ENCODE data around the gene CDC42SE1. TPM values are rescaled to one million over a fixed set of nuclear protein-coding genes. Genes with fewer than 3 reads are reported as not detected.
A peak's percentile ranks its signal among the peaks of the same experiment; 100 is the strongest.

CDC42SE1 gene
- total RNA-seq, 1 donor from 2014 or later: 216 TPM

GRCh38 chr1:151062741-151063371 lies 3.4 kb upstream of the CDC42SE1 start:
- intact Hi-C loops (cut with micrococcal nuclease): no loop called here
- Mint-ChIP-seq H3K27ac (no peak overlapping the region), H3K9me3 (no peaks in the 10 kb centered on the region), H3K4me3 (no peak overlapping the region), H3K27me3 (ENCODE audit: insufficient read depth) (no peaks in the 10 kb centered on the region), H3K36me3 (ENCODE audit: low read depth) (peaks cover 25% of the 10 kb centered on the region), H3K4me1 (ENCODE audit: low read depth) (peaks cover 32% of the 10 kb centered on the region)
- no peak for DNase-seq (ENCODE audit: low spot score)

GRCh38 chr1:151061704-151062103 lies 2.3 kb upstream of the CDC42SE1 start:
- intact Hi-C loops (cut with micrococcal nuclease): no loop called here
- Mint-ChIP-seq H3K27me3 (ENCODE audit: insufficient read depth) (no peaks in the 10 kb centered on the region), H3K27ac (no peak overlapping the region), H3K36me3 (ENCODE audit: low read depth) (peaks cover 30% of the 10 kb centered on the region), H3K4me3 (peak overlapping the region; percentile 95), H3K4me1 (ENCODE audit: low read depth) (peaks cover 41% of the 10 kb centered on the region), H3K9me3 (no peaks in the 10 kb centered on the region)
- DNase-seq (ENCODE audit: low spot score): no peak

- no peak for DNase-seq (ENCODE audit: low spot score)
- Mint-ChIP-seq H3K4me3 (peak overlapping the region; percentile 95), H3K4me1 (ENCODE audit: low read depth) (peaks cover 49% of the 10 kb centered on the region), H3K27me3 (ENCODE audit: insufficient read depth) (no peaks in the 10 kb centered on the region), H3K9me3 (no peaks in the 10 kb centered on the region), H3K36me3 (ENCODE audit: low read depth) (peaks cover 36% of the 10 kb centered on the region), H3K27ac (peak overlapping the region; percentile 97)
- intact Hi-C loops (cut with micrococcal nuclease): no loop called here
Observed at GRCh38 chr1:151060657-151061421, 1.4 kb upstream of the CDC42SE1 start.

GRCh38 chr1:151060007-151060656 lies 710 bp upstream of the CDC42SE1 start, which contains the start of gene MLLT11:
Gene MLLT11 (plus strand): TSS chr1:151060397. CDS start chr1:151067225, 6,828 bp downstream.
- intact Hi-C loops (cut with micrococcal nuclease): no loop called here
- H3K4me3 Mint-ChIP-seq: peak within 1 kb of the TSS; percentile 95
- H3K9me3 Mint-ChIP-seq: no peaks in the 10 kb centered on the region
- H3K36me3 Mint-ChIP-seq (ENCODE audit: low read depth): peaks cover 42% of the 10 kb centered on the region
- H3K27ac Mint-ChIP-seq: peak within 1 kb of the TSS; percentile 97
- DNase-seq (ENCODE audit: low spot score): no peak
- H3K27me3 Mint-ChIP-seq (ENCODE audit: insufficient read depth): no peaks in the 10 kb centered on the region
- peaks cover 56% of the 10 kb centered on the region for H3K4me1 Mint-ChIP-seq (ENCODE audit: low read depth)

GRCh38 chr1:151058692-151059091 lies 730 bp downstream of the CDC42SE1 start:
- H3K9me3 Mint-ChIP-seq: no peaks in the 10 kb centered on the region
- intact Hi-C loops (cut with micrococcal nuclease): loop anchor here (1.0 to 5.0 kb wide), 9 partner anchors 12 to 496 kb away; partner anchors contain the start of genes ENSA, GABPB2, PI4KB and RFX5
- DNase-seq (ENCODE audit: low spot score): no peak
- peak overlapping the region; percentile 97 for H3K27ac Mint-ChIP-seq
- peaks cover 67% of the 10 kb centered on the region for H3K4me1 Mint-ChIP-seq (ENCODE audit: low read depth)
- peaks cover 48% of the 10 kb centered on the region for H3K36me3 Mint-ChIP-seq (ENCODE audit: low read depth)
- no peaks in the 10 kb centered on the region for H3K27me3 Mint-ChIP-seq (ENCODE audit: insufficient read depth)
- peak overlapping the region; percentile 95 for H3K4me3 Mint-ChIP-seq

GRCh38 chr1:151056149-151056548 lies 3.3 kb downstream of the CDC42SE1 start:
- peak overlapping the region; percentile 97 for H3K27ac Mint-ChIP-seq
- intact Hi-C loops (cut with micrococcal nuclease): loop anchor here (2.0 to 5.0 kb wide), 7 partner anchors 129 to 494 kb away; partner anchors contain the start of genes ENSA, PI4KB, PSMD4 and RFX5
- peak overlapping the region; percentile 95 for H3K4me3 Mint-ChIP-seq
- no peaks in the 10 kb centered on the region for H3K9me3 Mint-ChIP-seq
- DNase-seq (ENCODE audit: low spot score): peak; percentile 36
- H3K27me3 Mint-ChIP-seq (ENCODE audit: insufficient read depth): no peaks in the 10 kb centered on the region
- H3K36me3 Mint-ChIP-seq (ENCODE audit: low read depth): peaks cover 56% of the 10 kb centered on the region
- H3K4me1 Mint-ChIP-seq (ENCODE audit: low read depth): peaks cover 63% of the 10 kb centered on the region

- intact Hi-C loops (cut with micrococcal nuclease): loop anchor here (5.0 kb wide), 6 partner anchors 128 to 493 kb away; partner anchors contain the start of genes ENSA, PI4KB, RFX5 and SETDB1
- peak overlapping the region; percentile 97 for H3K27ac Mint-ChIP-seq
- peaks cover 61% of the 10 kb centered on the region for H3K36me3 Mint-ChIP-seq (ENCODE audit: low read depth)
Observed at GRCh38 chr1:151055581-151055980, 3.8 kb downstream of the CDC42SE1 start.

GRCh38 chr1:151054971-151055547 lies 4.4 kb downstream of the CDC42SE1 start:
- no peaks in the 10 kb centered on the region for H3K27me3 Mint-ChIP-seq (ENCODE audit: insufficient read depth)
- DNase-seq (ENCODE audit: low spot score): no peak
- H3K27ac Mint-ChIP-seq: peak overlapping the region; percentile 97
- no peaks in the 10 kb centered on the region for H3K9me3 Mint-ChIP-seq
- peak overlapping the region; percentile 95 for H3K4me3 Mint-ChIP-seq
- H3K4me1 Mint-ChIP-seq (ENCODE audit: low read depth): peaks cover 59% of the 10 kb centered on the region
- peaks cover 62% of the 10 kb centered on the region for H3K36me3 Mint-ChIP-seq (ENCODE audit: low read depth)
- intact Hi-C loops (cut with micrococcal nuclease): loop anchor here (5.0 kb wide), 6 partner anchors 128 to 493 kb away; partner anchors contain the start of genes ENSA, PI4KB, RFX5 and SETDB1

More at GRCh38 chr1:151055581-151055980, 3.8 kb downstream of the CDC42SE1 start:
- peak overlapping the region; percentile 95 for H3K4me3 Mint-ChIP-seq
- H3K9me3 Mint-ChIP-seq: no peaks in the 10 kb centered on the region
- no peaks in the 10 kb centered on the region for H3K27me3 Mint-ChIP-seq (ENCODE audit: insufficient read depth)
- DNase-seq (ENCODE audit: low spot score): no peak
- H3K4me1 Mint-ChIP-seq (ENCODE audit: low read depth): peaks cover 59% of the 10 kb centered on the region

GRCh38 chr1:151051356-151052009 lies 7.9 kb downstream of the CDC42SE1 start:
- no peaks in the 10 kb centered on the region for H3K9me3 Mint-ChIP-seq
- H3K36me3 Mint-ChIP-seq (ENCODE audit: low read depth): peaks cover 40% of the 10 kb centered on the region
- no peak overlapping the region for H3K4me3 Mint-ChIP-seq
- H3K27me3 Mint-ChIP-seq (ENCODE audit: insufficient read depth): no peaks in the 10 kb centered on the region
- peaks cover 66% of the 10 kb centered on the region for H3K4me1 Mint-ChIP-seq (ENCODE audit: low read depth)
- intact Hi-C loops (cut with micrococcal nuclease): no loop called here
- DNase-seq (ENCODE audit: low spot score): no peak
- H3K27ac Mint-ChIP-seq: peak overlapping the region; percentile 40

GRCh38 chr1:151050051-151050688 lies 9.3 kb downstream of the CDC42SE1 start:
- peak overlapping the region; percentile 15 for H3K4me3 Mint-ChIP-seq
- peaks cover 62% of the 10 kb centered on the region for H3K4me1 Mint-ChIP-seq (ENCODE audit: low read depth)
- H3K27me3 Mint-ChIP-seq (ENCODE audit: insufficient read depth): no peaks in the 10 kb centered on the region
- H3K27ac Mint-ChIP-seq: no peak overlapping the region
- intact Hi-C loops (cut with micrococcal nuclease): no loop called here
- DNase-seq (ENCODE audit: low spot score): no peak
- peaks cover 30% of the 10 kb centered on the region for H3K36me3 Mint-ChIP-seq (ENCODE audit: low read depth)
- no peaks in the 10 kb centered on the region for H3K9me3 Mint-ChIP-seq

GRCh38 chr1:151049458-151049857 lies 10.0 kb downstream of the CDC42SE1 start:
- H3K4me3 Mint-ChIP-seq: no peak overlapping the region
- H3K9me3 Mint-ChIP-seq: no peaks in the 10 kb centered on the region
- peaks cover 54% of the 10 kb centered on the region for H3K4me1 Mint-ChIP-seq (ENCODE audit: low read depth)
- peak overlapping the region; percentile 20 for H3K27ac Mint-ChIP-seq
- no peaks in the 10 kb centered on the region for H3K27me3 Mint-ChIP-seq (ENCODE audit: insufficient read depth)
- intact Hi-C loops (cut with micrococcal nuclease): no loop called here
- H3K36me3 Mint-ChIP-seq (ENCODE audit: low read depth): peaks cover 24% of the 10 kb centered on the region
- DNase-seq (ENCODE audit: low spot score): no peak
